ENCODE results near the gene KIF11. TPM values are rescaled to one million over a fixed set of nuclear protein-coding genes. Genes with fewer than 3 reads are reported as not detected.

The KIF11 gene
- polyA plus RNA-seq, 3 donors, result 0.07 to 0.55 (median 0.40) TPM

DNA sequence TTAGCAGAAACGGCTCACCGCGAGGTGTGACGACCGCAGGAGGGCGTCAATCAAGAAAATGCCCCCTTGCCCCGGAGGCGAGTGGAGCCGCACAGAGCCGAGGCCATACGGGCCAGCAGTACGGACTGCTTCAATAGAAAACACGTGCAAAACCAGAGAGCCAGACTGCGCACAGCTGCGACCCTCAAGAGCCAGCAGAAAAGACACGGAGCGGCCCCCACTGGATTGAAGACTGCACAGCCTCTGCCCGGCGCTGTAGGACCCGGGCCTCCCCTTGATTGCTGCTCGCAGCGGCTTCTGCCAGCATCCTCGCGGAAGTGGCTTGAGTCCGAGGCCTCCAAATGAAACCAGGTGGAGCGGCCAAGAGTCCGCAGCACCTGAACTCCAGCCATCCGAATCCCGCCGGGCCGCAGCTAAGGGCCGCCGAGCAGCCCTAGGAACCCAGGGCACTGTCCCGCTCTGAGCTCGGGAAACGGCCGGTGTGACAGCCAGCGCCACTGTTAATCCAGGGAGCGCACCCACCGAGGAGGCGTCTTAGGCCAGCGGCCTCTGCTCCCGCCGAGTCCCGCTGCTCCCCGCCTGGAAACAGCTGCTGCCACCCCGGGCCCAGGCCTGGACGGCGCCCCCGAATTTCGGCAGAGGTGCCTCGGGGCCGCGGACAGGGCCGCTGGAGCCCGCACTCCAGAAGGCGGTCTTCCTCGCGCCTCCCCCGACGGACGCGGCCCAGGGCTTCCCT is 96.2 kb downstream of the KIF11 start:
- peak overlapping the region; percentile 94 for H3K9ac ChIP-seq (ENCODE audit: insufficient read depth, low read length, poor library complexity, severe bottlenecking)
- no peaks in the 10 kb centered on the region for H3K27me3 ChIP-seq (ENCODE audit: control insufficient read depth in 2 of 2, insufficient read depth in 2 of 2, low read length in 2 of 2)
- H4K20me1 ChIP-seq (ENCODE audit: insufficient read depth, low read length), result peaks cover 43% of the 10 kb centered on the region
- intact Hi-C loops (cut with micrococcal nuclease), result loop anchor here (10.0 kb wide), 2 partner anchors 94 to 826 kb away; partner anchors contain the start of gene KIF11 (in 1 of the 2)
- no peaks in the 10 kb centered on the region for H3K9me3 ChIP-seq (replicated peaks in 1 of 2; ENCODE audit: control insufficient read depth in 1 of 2, insufficient read depth in 1 of 2, low read length in 2 of 2)
- peaks cover 80% of the 10 kb centered on the region for H3K79me2 ChIP-seq (ENCODE audit: insufficient read depth, low read length)
- H3K4me1 ChIP-seq (ENCODE audit: control insufficient read depth in 1 of 2, insufficient read depth in 2 of 2, low read length in 2 of 2), result peaks cover 25 to 44% of the 10 kb centered on the region in 2 donors
- Mint-ChIP-seq H3K27me3 (ENCODE audit: low read depth in 3 of 3) (no peaks in the 10 kb centered on the region), H3K36me3 (peaks cover 23 to 37% of the 10 kb centered on the region in 2 donors), H3K27ac (peak overlapping the region; percentile 86 to 93 (median 91)), H3K4me3 (peak overlapping the region; percentile 95 to 96), H3K4me1 (peaks cover 65% of the 10 kb centered on the region), H3K9me3 (peaks cover 3 to 13% (median 7%) of the 10 kb centered on the region in 7 donors)
- DNase-seq, result no peak
- TF ChIP-seq CTCF (IDR thresholded peaks at IDR 0.05), result peak; percentile 17
- WGBS (ENCODE audit: insufficient coverage), result under 1% methylated on average over 63 of the region's 63 CpGs
- peak overlapping the region; percentile 98 for H3K4me2 ChIP-seq (replicated peaks; ENCODE audit: extremely low read depth, low read length, poor library complexity, severe bottlenecking)
- peaks cover 15% of the 10 kb centered on the region in 2 donors for H3K36me3 ChIP-seq (replicated peaks in 1 of 2; ENCODE audit: control insufficient read depth in 1 of 2, insufficient read depth in 2 of 2, low read length in 2 of 2)
- peak overlapping the region; percentile 73 to 77 for H3K27ac ChIP-seq (ENCODE audit: low read depth in 1 of 2, low read length in 2 of 2)
- H3K4me3 ChIP-seq (replicated peaks in 1 of 3; ENCODE audit: low read depth in 2 of 3, low read length in 3 of 3), result peak overlapping the region; percentile 51 to 92 (median 86)
- peak overlapping the region; percentile 95 for H2AFZ ChIP-seq (ENCODE audit: insufficient read depth, low read depth, low read length, poor library complexity, severe bottlenecking)

DNA sequence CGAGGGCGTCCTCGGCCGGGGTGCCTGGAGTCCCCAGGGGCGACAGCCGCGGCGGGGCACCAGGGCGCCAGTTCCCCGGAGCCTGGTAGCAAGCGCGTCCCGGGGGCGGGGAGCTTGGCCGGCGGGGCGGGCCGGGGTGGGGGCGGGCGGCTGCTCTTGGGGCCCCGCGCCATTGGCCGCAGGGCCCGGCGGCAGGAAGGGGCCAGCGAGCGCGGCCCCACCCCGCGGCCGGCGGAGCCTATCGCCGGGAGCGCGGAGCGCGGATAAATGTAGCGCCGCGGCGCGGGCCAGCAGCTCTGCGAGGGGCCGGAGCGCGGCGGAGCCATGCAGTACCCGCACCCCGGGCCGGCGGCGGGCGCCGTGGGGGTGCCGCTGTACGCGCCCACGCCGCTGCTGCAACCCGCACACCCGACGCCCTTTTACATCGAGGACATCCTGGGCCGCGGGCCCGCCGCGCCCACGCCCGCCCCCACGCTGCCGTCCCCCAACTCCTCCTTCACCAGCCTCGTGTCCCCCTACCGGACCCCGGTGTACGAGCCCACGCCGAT is 96.8 kb downstream of the KIF11 start, which contains the start of gene HHEX:
HHEX (plus strand) TSS at position 293 of the 548 bp plus-strand sequence; CDS start at position 325, 32 bp downstream.
- TF ChIP-seq CTCF (IDR thresholded peaks at IDR 0.05), result no peak
- Histone ChIP-seq H3K27me3 (ENCODE audit: control insufficient read depth in 2 of 2, insufficient read depth in 2 of 2, low read length in 2 of 2) (no peaks in the 10 kb centered on the region), H4K20me1 (ENCODE audit: insufficient read depth, low read length) (peaks cover 50% of the 10 kb centered on the region), H3K27ac (ENCODE audit: low read depth in 1 of 2, low read length in 2 of 2) (peak within 1 kb of the TSS; percentile 79 to 93), H3K4me1 (ENCODE audit: control insufficient read depth in 1 of 2, insufficient read depth in 2 of 2, low read length in 2 of 2) (peaks cover 28 to 50% of the 10 kb centered on the region in 2 donors), H3K4me3 (replicated peaks in 1 of 3; ENCODE audit: low read depth in 2 of 3, low read length in 3 of 3) (peak within 1 kb of the TSS; percentile 82 to 92 (median 86)), H2AFZ (ENCODE audit: insufficient read depth, low read depth, low read length, poor library complexity, severe bottlenecking) (peak within 1 kb of the TSS; percentile 95), H3K79me2 (ENCODE audit: insufficient read depth, low read length) (peaks cover 87% of the 10 kb centered on the region), H3K9ac (ENCODE audit: insufficient read depth, low read length, poor library complexity, severe bottlenecking) (peak within 1 kb of the TSS; percentile 94), H3K36me3 (replicated peaks in 1 of 2; ENCODE audit: control insufficient read depth in 1 of 2, insufficient read depth in 2 of 2, low read length in 2 of 2) (peaks cover 21% of the 10 kb centered on the region in 2 donors), H3K9me3 (replicated peaks in 1 of 2; ENCODE audit: control insufficient read depth in 1 of 2, insufficient read depth in 1 of 2, low read length in 2 of 2) (no peaks in the 10 kb centered on the region), H3K4me2 (replicated peaks; ENCODE audit: extremely low read depth, low read length, poor library complexity, severe bottlenecking) (peak within 1 kb of the TSS; percentile 98)
- peaks cover 29 to 44% of the 10 kb centered on the region in 2 donors for H3K36me3 Mint-ChIP-seq
- peak within 1 kb of the TSS; percentile 97 to 100 for H3K4me3 Mint-ChIP-seq
- DNase-seq, result peak; percentile 64 to 75 (median 67)
- peak within 1 kb of the TSS; percentile 95 to 98 (median 96) for H3K27ac Mint-ChIP-seq
- peaks cover 69% of the 10 kb centered on the region for H3K4me1 Mint-ChIP-seq
- H3K9me3 Mint-ChIP-seq, result peaks cover 2 to 13% (median 7%) of the 10 kb centered on the region in 7 donors
- WGBS (ENCODE audit: insufficient coverage), result under 1% methylated on average over 79 of the region's 79 CpGs
- H3K27me3 Mint-ChIP-seq (ENCODE audit: low read depth in 3 of 3), result no peaks in the 10 kb centered on the region
- intact Hi-C loops (cut with micrococcal nuclease), result loop anchor here (2.0 to 10.0 kb wide), 6 partner anchors 65 to 825 kb away; partner anchors contain the start of genes EXOC6 (in 2 of the 2) and KIF11 (in 2 of the 2)
